GM12878 (cell line): Measurements from ENCODE around the gene IFI27L1. TPM values are rescaled to one million over a fixed set of nuclear protein-coding genes. Genes with fewer than 3 reads are reported as not detected.

Experiments used
- ATAC-seq: fragments of 200-7000 bp; cut with Tn5 transposase; 3 replicates; pipeline ENCODE4 v1.9.1; 2020; ENCODE audit warnings: mild to moderate bottlenecking, moderate library complexity
- Bru-seq: library from RNA; stranded (reverse); fragments of 400-500 nt; gene quantifications from one replicate; lab custom pipeline; 2021; lab: Mats Ljungman, UMichigan
- BruChase-seq, 2 experiments: library from RNA; stranded (reverse); fragments of 400-500 nt; gene quantifications; one replicate each; lab custom pipeline; 2021; lab: Mats Ljungman, UMichigan
- BruUV-seq: library from RNA; stranded (reverse); fragments of 400-500 nt; replicated peaks from 2 replicates; lab custom pipeline; 2021; lab: Mats Ljungman, UMichigan
- CTCF ChIA-PET: fragments of 300-600 bp; sonication (Branson Sonifier 250); formaldehyde crosslinking; extraction: SDS; loops from one replicate; lab custom pipeline; 2021; ENCODE audit warnings: inconsistent platforms; lab: Yijun Ruan, JAX
- POLR2A ChIA-PET: fragments of 350-600 bp; formaldehyde crosslinking; extraction: SDS; loops from one replicate; lab custom pipeline; 2021; ENCODE audit warnings: inconsistent platforms; lab: Charles Lee
- RAD21 ChIA-PET: fragments of 300-600 bp; sonication (Branson Sonifier 250); formaldehyde crosslinking; loops from one replicate; lab custom pipeline; 2023; ENCODE audit warnings: antibody characterized with exemption; ENCODE audit not compliant: unreplicated experiment; lab: Charles Lee
- SMC1A ChIA-PET: fragments of 300-600 bp; sonication (Branson Sonifier 250); formaldehyde crosslinking; loops from one replicate; lab custom pipeline; 2023; ENCODE audit not compliant: unreplicated experiment, uncharacterized antibody; lab: Charles Lee
- DNase-seq: peaks from one replicate; pipeline ENCODE4 v3.0.0-alpha.2; 2011; ENCODE audit warnings: low read depth, low spot score
- FAIRE-seq: peaks from 3 replicates; lab custom pipeline; 2011; peaks lifted over from hg19 to GRCh38; lab: Jason Lieb, UNC
- H2AFZ ChIP-seq: 2 replicates; pipeline ENCODE4 v1.6.0; 2011; ENCODE audit warnings: low read depth, low read length, control low read depth; ENCODE audit not compliant: control insufficient read depth
- H3K27ac ChIP-seq: 2 replicates; pipeline ENCODE4 v1.5.1; 2011; ENCODE audit warnings: control low read depth; ENCODE audit not compliant: control insufficient read depth, insufficient read depth
- H3K27me3 ChIP-seq, 2 experiments: replicated peaks in 1 of 2; 2 replicates each; pipeline versions ENCODE4 v1.6.0 to v1.6.1; 2011; ENCODE audit warnings: low read length in 1 of 2; ENCODE audit not compliant: control insufficient read depth in 2 of 2, insufficient read depth in 2 of 2
- H3K36me3 ChIP-seq, 2 experiments: 2 replicates each; pipeline ENCODE4 v1.5.1; 2011; ENCODE audit warnings: low read length in 1 of 2; ENCODE audit not compliant: control insufficient read depth in 2 of 2, insufficient read depth in 2 of 2
- H3K4me1 ChIP-seq: 2 replicates; pipeline ENCODE4 v1.6.1; 2011; ENCODE audit warnings: mild to moderate bottlenecking, low read length, moderate library complexity, mixed read lengths; ENCODE audit not compliant: control insufficient read depth, insufficient read depth
- H3K4me2 ChIP-seq: 2 replicates; pipeline ENCODE4 v1.6.0; 2011; ENCODE audit warnings: control low read depth; ENCODE audit not compliant: control insufficient read depth, insufficient read depth
- H3K4me3 ChIP-seq: fragments of 200-600 bp; sonication (generic); 2 replicates; pipeline ENCODE4 v1.5.1; 2016
- H3K79me2 ChIP-seq: 2 replicates; pipeline ENCODE4 v1.6.0; 2011; ENCODE audit warnings: low read length; ENCODE audit not compliant: control insufficient read depth, insufficient read depth
- H3K9ac ChIP-seq: 2 replicates; pipeline ENCODE4 v1.8.0; 2011; ENCODE audit warnings: low read length, control low read depth, mixed read lengths; ENCODE audit not compliant: control insufficient read depth, insufficient read depth
- H3K9me3 ChIP-seq: replicated peaks from 3 replicates; pipeline ENCODE4 v1.5.1; 2011; ENCODE audit warnings: mild to moderate bottlenecking, low read length; ENCODE audit not compliant: control insufficient read depth, insufficient read depth
- H4K20me1 ChIP-seq: 2 replicates; pipeline ENCODE4 v1.6.0; 2011; ENCODE audit not compliant: control insufficient read depth, insufficient read depth
- CEBPB ChIP-seq, 2 experiments: fragments of 150-350 bp in 1 of 2; IDR thresholded peaks; 2 replicates each; pipeline ENCODE4 v1.6.1; 2012 to 2014; ENCODE audit warnings: low read depth in 2 of 2, low read length in 2 of 2, borderline replicate concordance in 1 of 2, inconsistent platforms in 1 of 2
- CEBPZ ChIP-seq: fragments of 150-350 bp; IDR thresholded peaks from 2 replicates; pipeline ENCODE4 v1.6.1; 2016; ENCODE audit warnings: low read depth, low read length
- IKZF1 ChIP-seq: fragments of 450-650 bp; conservative IDR thresholded peaks from 2 replicates; pipeline ENCODE4 v1.6.1; 2017; ENCODE audit warnings: antibody characterized with exemption, mild to moderate bottlenecking
- MEF2B ChIP-seq: fragments of 450-650 bp; IDR thresholded peaks from 2 replicates; pipeline ENCODE4 v1.6.1; 2018; ENCODE audit warnings: mild to moderate bottlenecking, moderate library complexity; ENCODE audit not compliant: partially characterized antibody, poor library complexity, severe bottlenecking
- POLR2AphosphoS5 ChIP-seq: IDR thresholded peaks from 2 replicates; pipeline ENCODE4 v1.6.1; 2011; ENCODE audit warnings: mild to moderate bottlenecking, low read length, inconsistent platforms
- SMARCA5 ChIP-seq: fragments of 450-650 bp; IDR thresholded peaks from 2 replicates; pipeline ENCODE4 v1.6.1; 2017; ENCODE audit warnings: mild to moderate bottlenecking
- WGBS: methylation state at CpG from one replicate; pipeline ENCODE4 v1.1.6; 2016; ENCODE audit warnings: low lambda C conversion rate; ENCODE audit not compliant: insufficient replicate concordance, insufficient coverage; ENCODE audit errors: missing lambda C conversion rate; 5-methylcytosine and 5-hydroxymethylcytosine counted together
- in situ Hi-C: fragments of 300-500 bp; cut with MboI; formaldehyde crosslinking; loops from 9 replicates; pipeline ENCODE4 v1.14.3; 2018; ENCODE audit warnings: mixed read lengths
- intact Hi-C: fragments of 100-400 bp; cut with micrococcal nuclease; formaldehyde crosslinking; loops from one replicate; pipeline ENCODE4 v1.14.2; 2022; ENCODE audit not compliant: unreplicated experiment
- long read RNA-seq, 2 experiments: library from polyadenylated mRNA; unstranded; transcript quantifications; one replicate each; pipeline ENCODE4 v2.0.0, GENCODE V29; 2019 to 2020
- polyA minus RNA-seq, 3 experiments: library from RNA; depleted of rRNA, polyadenylated mRNA; stranded (reverse); fragments of >200 nt; gene quantifications; 2 replicates each; pipeline ENCODE4 v1.2.3, GENCODE V29; 2011
- polyA plus RNA-seq, 11 experiments: library from polyadenylated mRNA; depleted of rRNA in 4 of 11; unstranded in 6 of 11; stranded (reverse) in 5 of 11; fragments of >200 nt; fragmentation: Nextera tagmentation in 4 of 11; fragmentation: Illumina TruSeq in 1 of 11; extraction: Ambion mirVana in 4 of 11; extraction: Trizol in 1 of 11; gene quantifications; 1 replicate in 1 of 11; 2 replicates in 10 of 11; pipeline versions ENCODE4 v1.2.1 to v1.2.3, GENCODE V29; 2011 to 2016; ENCODE audit warnings: inconsistent platforms in 2 of 11, missing spikeins in 2 of 11, low read depth in 1 of 11
- total RNA-seq, 4 experiments: library from RNA; depleted of rRNA in 3 of 4; stranded (reverse); fragments of >200 nt in 3 of 4; fragmentation: Illumina TruSeq in 1 of 4; extraction: Trizol in 1 of 4; gene quantifications; 2 replicates each; pipeline versions ENCODE4 v1.2.1 to v1.2.3, GENCODE V29; 2013 to 2021
- TF ChIP-seq, protein P1 (sequence below): fragments of 450-650 bp; formaldehyde crosslinking; IDR thresholded peaks from 2 replicates; pipeline ENCODE4 v1.5.0; 2022; ENCODE audit warnings: mild to moderate bottlenecking, missing genetic modification characterization

The IFI27L1 gene
- total RNA-seq (2013; cell fraction: nucleolus; rRNA removed): 3.7 and 8.2 TPM in 2 replicates
- total RNA-seq (2014; rRNA removed): 22.0 and 29.9 TPM in 2 replicates
- total RNA-seq (2014; rRNA removed; fragmentation: Illumina TruSeq; extraction: Trizol): 22.5 and 28.1 TPM in 2 replicates
- total RNA-seq (2021): 34.7 TPM in 2 replicates
- polyA plus RNA-seq (2011; ENCODE audit: low read depth): 42.2 TPM
- 17.5 and 22.1 TPM in 2 replicates for polyA plus RNA-seq (2011; rRNA removed)
- 33.2 and 37.0 TPM in 2 replicates for polyA plus RNA-seq (2011; cell fraction: cytosol; rRNA removed)
- 21.6 and 22.1 TPM in 2 replicates for polyA plus RNA-seq (2011; cell fraction: nucleus; rRNA removed)
- polyA plus RNA-seq (2012): 15.9 and 21.6 TPM in 2 replicates
- polyA plus RNA-seq (2014; fragmentation: Illumina TruSeq; extraction: Trizol): 10.1 and 17.4 TPM in 2 replicates
- 10 to 100 TPM; 27.3 to 28.2 TPM for polyA plus RNA-seq (2014; fragmentation: Nextera tagmentation; extraction: Ambion mirVana)
- 28.0 and 33.0 TPM in 2 replicates for polyA plus RNA-seq (2014; rRNA removed)
- polyA plus RNA-seq (2016; fragmentation: Nextera tagmentation; extraction: Ambion mirVana): 10 to 100 TPM; 34.3 to 38.8 TPM
- 5.0 and 7.4 TPM in 2 replicates for polyA minus RNA-seq (2011; rRNA and poly(A)+ RNA removed)
- polyA minus RNA-seq (2011; cell fraction: cytosol; rRNA and poly(A)+ RNA removed): 3.3 and 4.0 TPM in 2 replicates
- polyA minus RNA-seq (2011; cell fraction: nucleus; rRNA and poly(A)+ RNA removed): 3.7 and 5.1 TPM in 2 replicates
- percentile 61 among the genes with signal in this experiment for Bru-seq, nascent RNA
- percentile 57 among the genes with signal in this experiment for BruChase-seq, experiment 1, labeled RNA remaining after a 6-hour chase
- percentile 61 among the genes with signal in this experiment for BruChase-seq, experiment 2, labeled RNA remaining after a 2-hour chase
- long read RNA-seq, experiment 1, transcript IFI27L1-209 (5 exons, 680 nt): major isoform, 6 of 14 reads
- long read RNA-seq, experiment 1, partial matches to known transcripts: 0 of 14 reads
- long read RNA-seq, experiment 1, other reads (novel, unspliced or antisense): 7 of 14 reads
- long read RNA-seq, experiment 2, transcript IFI27L1-209 (5 exons, 680 nt): major isoform, 17 of 58 reads
- long read RNA-seq, experiment 2, partial matches to known transcripts: 1 of 58 reads
- long read RNA-seq, experiment 2, other reads (novel, unspliced or antisense): 37 of 58 reads

GRCh38 chr14:94080621-94081385 is at the start of gene IFI27L1, which contains the start of gene DDX24:
Gene IFI27L1, plus strand, starts transcription at chr14:94081310. Its CDS starts 15,628 bp downstream, at chr14:94096938.
Gene DDX24, minus strand, starts transcription at chr14:94081202. Its CDS starts 1,460 bp downstream, at chr14:94079742.
- RAD21 ChIA-PET: interaction anchor here (0.5 to 2.0 kb wide), 10 partner anchors 24 to 1434 kb away, joined by 3 to 13 read pairs (median 3); partner anchors contain the start of gene IFI27L2
- TF ChIP-seq, protein P1, sequence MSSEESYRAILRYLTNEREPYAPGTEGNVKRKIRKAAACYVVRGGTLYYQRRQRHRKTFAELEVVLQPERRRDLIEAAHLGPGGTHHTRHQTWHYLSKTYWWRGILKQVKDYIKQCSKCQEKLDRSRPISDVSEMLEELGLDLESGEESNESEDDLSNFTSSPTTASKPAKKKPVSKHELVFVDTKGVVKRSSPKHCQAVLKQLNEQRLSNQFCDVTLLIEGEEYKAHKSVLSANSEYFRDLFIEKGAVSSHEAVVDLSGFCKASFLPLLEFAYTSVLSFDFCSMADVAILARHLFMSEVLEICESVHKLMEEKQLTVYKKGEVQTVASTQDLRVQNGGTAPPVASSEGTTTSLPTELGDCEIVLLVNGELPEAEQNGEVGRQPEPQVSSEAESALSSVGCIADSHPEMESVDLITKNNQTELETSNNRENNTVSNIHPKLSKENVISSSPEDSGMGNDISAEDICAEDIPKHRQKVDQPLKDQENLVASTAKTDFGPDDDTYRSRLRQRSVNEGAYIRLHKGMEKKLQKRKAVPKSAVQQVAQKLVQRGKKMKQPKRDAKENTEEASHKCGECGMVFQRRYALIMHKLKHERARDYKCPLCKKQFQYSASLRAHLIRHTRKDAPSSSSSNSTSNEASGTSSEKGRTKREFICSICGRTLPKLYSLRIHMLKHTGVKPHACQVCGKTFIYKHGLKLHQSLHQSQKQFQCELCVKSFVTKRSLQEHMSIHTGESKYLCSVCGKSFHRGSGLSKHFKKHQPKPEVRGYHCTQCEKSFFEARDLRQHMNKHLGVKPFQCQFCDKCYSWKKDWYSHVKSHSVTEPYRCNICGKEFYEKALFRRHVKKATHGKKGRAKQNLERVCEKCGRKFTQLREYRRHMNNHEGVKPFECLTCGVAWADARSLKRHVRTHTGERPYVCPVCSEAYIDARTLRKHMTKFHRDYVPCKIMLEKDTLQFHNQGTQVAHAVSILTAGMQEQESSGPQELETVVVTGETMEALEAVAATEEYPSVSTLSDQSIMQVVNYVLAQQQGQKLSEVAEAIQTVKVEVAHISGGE (CRISPR knock-in tag): no peak
- TF ChIP-seq POLR2AphosphoS5: peak; percentile 97
- TF ChIP-seq IKZF1: peak; percentile 52
- TF ChIP-seq MEF2B: peak; percentile 35
- peak; percentile 70; the same call in 1 of the 2 replicates for TF ChIP-seq SMARCA5
- no peak for TF ChIP-seq CEBPB (IDR thresholded peaks at IDR 0.05; ENCODE audit: borderline replicate concordance in 1 of 2, low read depth in 2 of 2, low read length in 2 of 2)
- peak; percentile 52; the same call in 1 of the 2 replicates for TF ChIP-seq CEBPZ

More at GRCh38 chr14:94080621-94081385, at the start of gene IFI27L1, which contains the start of gene DDX24:
- Histone ChIP-seq H3K4me2 (peak within 1 kb of the TSS; percentile 89), H3K36me3 (peaks cover 0 to 20% of the 10 kb centered on the region in 2 experiments; a peak in 3 of 4 replicates), H3K27me3 (no peaks in the 10 kb centered on the region), H3K4me1 (peaks cover 3% of the 10 kb centered on the region), H4K20me1 (peaks cover 5% of the 10 kb centered on the region; the same call in 1 of the 2 replicates), H3K79me2 (peaks cover 57% of the 10 kb centered on the region), H3K27ac (peak within 1 kb of the TSS; percentile 96), H3K9me3 (peaks cover 10% of the 10 kb centered on the region), H3K9ac (peak within 1 kb of the TSS; percentile 98), H2AFZ (peak within 1 kb of the TSS; percentile 98), H3K4me3 (peak within 1 kb of the TSS; percentile 72)
- ATAC-seq (peak; percentile 96), FAIRE-seq (peak; percentile 86), DNase-seq (peak; percentile 85)
- ChIA-PET SMC1A (interaction anchor here (1.2 to 2.8 kb wide), 6 partner anchors 12 to 141 kb away, joined by 3 to 10 read pairs (median 7); no protein-coding TSS in a partner anchor), POLR2A (interaction anchor here (1.0 to 3.0 kb wide), 3 partner anchors 9 to 48 kb away, joined by 6 to 14 read pairs (median 6); partner anchors contain the start of gene IFI27L2), CTCF (interaction anchor here (0.6 to 4.5 kb wide), 18 partner anchors 12 to 191 kb away, joined by 3 to 17 read pairs (median 4); partner anchors contain the start of gene OTUB2)
- in situ Hi-C loops (no loop called here), intact Hi-C loops (loop anchor here (5.0 kb wide), 1 partner anchor 104 kb away; the partner anchor contains the start of gene ASB2)
- BruUV-seq: no TSS peak
- under 1% methylated on average over 76 of the region's 77 CpGs for WGBS
